Activated T-helper 1 cell treated with Interleukin-2 at 50 U/mL for 16 hours (primary cell): Measurements from ENCODE around the gene ZER1.
"Not testable (repeated sequence)": the region's sequence is repeated elsewhere in the genome, so short reads cannot be mapped to it uniquely, and the experiment has no call there.

Experiments used
- DNase-seq: peaks from one replicate; pipeline ENCODE4 v3.0.0-alpha.2; 2020; ENCODE audit warnings: low read depth

Gene ZER1

DNA sequence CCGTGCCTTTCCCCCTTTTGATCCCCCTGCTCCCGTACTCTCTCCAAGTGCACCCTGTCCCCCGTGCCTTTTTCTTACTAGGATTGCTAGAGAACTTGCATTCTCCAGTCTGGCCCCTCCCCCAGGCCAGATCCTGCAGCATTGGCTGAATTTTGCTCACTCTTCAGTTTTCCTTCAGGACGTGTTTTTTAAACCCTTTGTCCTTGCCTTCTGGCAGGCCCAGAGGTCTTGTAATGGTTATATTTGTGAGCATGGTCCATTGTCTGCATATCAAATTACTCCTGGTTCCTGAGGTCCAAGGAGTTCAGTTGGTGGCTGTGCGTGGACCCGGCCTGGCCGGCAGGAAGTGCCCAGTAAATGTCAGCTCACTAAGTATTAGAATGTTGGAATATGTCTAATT lies 15.9 kb upstream of the ZER1 start:
- DNase-seq: no peak

DNA sequence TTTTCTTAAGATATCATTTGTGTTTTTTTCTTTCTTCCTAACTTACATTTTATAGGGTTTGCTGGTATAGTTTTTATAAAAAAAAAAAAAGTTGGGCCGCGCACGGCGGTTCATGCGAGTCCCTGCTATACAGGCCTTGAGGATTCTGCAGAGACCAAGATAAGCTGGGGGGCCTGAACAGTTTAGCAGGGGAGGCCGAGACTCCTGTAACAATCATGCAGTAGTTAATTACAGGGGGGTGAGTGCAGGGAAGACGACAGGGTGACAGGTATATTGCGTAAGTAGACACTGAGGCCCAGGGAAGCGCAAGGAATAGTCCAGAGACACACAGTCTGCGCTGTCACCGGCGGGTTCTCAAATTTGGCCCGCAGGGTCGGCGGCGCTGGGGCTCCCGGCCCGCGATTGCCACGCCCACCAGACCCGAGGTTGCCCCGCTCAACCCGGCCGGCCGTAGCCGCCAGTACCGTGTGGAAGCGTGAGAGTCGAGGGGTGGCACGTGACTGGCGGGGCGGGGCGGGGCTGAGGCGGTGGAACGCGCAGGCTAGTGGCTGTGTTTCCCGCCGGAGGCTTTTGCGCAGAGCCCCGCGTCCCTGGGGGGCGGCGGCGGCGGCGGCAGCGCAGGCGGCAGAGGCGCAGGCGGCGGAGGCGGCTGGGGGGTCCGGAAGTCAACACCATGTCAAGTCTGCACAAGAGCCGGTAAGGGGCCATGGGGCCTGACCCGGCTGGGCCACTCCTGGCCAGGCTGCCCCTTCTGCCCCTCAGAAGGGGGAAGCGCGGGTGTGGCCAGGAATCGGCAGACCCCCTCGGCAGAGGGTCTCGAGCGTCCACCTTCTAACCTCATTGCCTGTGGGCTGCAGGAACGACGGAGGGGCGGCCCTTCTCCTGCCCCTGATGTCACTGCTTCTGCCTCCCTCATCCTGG lies 15.2 kb upstream of the ZER1 start, which contains the start of gene TBC1D13:
Gene TBC1D13, plus strand, starts transcription at position 573 of the 921 bp plus-strand sequence. Its CDS starts 101 bp downstream, at position 674.
- peak; percentile 84 for DNase-seq

DNA sequence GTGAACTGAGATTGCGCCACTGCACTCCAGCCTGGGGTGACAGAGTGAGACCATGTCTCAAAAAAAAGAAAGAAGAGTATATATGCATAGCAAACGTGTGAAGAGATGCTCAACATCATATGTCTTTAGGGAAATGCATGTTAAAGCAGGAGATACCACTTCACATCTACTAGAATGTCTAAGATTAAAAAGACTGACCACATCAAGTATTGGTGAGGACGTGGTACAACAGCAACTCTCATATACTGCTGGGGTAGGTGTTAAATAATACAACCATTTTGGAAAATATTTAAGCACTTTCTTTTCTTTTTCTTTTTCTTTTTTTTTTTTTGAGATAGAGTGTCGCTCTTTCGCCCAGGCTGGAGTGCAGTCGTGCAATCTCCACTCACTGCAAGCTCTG lies 13.7 kb upstream of the ZER1 start:
- no peak for DNase-seq

DNA sequence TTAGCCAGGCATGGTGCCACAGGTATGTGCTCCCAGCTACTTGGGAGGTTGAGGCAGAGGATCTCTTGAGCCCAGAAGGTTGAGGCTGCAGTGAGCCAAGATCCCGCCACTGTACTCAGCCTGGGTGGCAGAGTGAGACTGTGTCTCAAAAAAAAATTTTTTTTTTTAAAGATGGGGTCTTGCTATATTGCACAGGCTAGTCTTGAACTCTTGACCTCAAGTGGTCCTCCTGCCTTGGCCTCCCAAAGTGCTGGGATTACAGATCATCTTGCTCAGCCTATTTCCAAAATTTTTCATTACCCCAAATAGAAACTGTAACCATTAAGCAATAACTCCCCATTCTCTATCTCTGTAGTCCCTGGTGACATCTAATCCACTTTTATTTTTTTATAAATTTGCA lies 10.9 kb upstream of the ZER1 start:
- DNase-seq: no peak

DNA sequence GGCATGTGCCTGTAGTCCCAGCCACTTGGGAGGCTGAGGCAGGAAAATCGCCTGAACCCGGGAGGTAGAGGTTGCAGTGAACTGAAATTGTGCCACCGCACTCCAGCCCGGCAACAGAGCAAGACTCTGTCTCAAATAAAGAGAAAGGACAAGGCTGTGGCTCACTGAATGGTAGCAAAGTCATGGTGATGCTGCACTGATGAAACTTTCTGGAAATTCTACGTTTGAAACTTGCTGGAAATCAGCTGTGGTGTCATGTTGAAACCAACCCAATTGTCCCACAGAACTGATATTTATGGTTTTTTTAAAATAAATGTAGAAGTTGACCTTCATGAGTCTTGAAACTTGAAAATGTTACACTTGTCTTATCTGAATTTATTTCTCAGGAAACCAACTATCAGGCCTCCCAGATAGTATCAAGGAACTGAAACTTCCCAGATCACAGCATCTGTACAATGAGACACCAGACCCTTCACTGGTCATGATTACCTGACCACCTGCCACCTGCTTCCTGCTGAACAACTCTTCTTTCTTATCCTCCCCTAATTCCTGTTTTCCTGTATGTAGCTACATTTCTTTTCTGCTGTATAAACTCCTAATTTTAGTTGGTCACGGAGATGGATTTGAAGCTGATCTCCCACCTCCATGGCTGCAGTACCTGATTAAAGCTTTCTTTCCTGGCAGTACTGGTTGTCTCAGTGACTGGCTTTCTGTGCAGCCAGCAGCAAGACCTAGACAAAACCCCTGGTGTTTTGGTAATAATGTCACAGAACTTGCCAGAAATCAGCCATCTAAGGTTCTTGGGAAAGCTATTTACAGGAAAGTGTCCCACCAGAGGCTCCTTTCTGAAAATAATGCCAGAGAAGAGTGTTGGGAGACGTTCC lies 9.7 kb upstream of the ZER1 start:
- no peak for DNase-seq

DNA sequence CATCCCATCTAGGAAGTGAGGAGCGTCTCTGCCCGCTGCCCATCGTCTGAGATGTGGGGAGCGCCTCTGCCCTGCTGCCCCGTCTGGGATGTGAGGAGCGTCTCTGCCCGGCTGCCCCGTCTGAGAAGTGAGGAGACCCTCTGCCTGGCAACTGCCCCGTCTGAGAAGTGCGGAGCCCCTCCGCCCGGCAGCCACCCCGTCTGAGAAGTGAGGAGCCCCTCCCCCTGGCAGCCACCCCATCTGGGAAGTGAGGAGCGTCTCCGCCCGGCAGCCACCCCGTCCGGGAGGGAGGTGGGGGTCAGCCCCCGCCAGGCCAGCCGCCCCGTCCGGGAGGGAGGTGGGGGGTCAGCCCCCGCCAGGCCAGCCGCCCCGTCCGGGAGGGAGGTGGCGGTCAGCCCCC lies 8.4 kb upstream of the ZER1 start:
- DNase-seq: not testable (repeated sequence)

DNA sequence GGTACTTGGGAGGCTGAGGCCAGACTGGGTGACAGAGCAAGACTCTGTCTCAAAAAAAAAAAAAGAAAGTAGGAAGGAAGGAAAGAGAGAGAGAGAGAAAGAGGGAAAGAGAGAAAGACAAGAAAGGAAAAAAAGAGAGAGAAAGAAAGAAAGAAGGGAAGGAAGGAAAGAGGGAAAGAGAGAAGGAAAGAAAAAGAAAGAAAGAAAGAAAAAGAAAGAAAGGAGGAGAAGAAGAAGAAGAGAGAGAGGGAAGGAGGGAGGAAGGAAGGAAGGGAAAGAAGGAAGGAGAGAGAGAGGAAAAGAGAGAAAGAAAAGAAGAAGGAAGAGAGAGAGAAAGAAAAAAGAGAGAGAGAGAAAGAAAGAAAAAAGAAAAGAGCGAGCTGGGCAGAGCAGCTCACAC lies 3.1 kb upstream of the ZER1 start:
- no peak for DNase-seq

DNA sequence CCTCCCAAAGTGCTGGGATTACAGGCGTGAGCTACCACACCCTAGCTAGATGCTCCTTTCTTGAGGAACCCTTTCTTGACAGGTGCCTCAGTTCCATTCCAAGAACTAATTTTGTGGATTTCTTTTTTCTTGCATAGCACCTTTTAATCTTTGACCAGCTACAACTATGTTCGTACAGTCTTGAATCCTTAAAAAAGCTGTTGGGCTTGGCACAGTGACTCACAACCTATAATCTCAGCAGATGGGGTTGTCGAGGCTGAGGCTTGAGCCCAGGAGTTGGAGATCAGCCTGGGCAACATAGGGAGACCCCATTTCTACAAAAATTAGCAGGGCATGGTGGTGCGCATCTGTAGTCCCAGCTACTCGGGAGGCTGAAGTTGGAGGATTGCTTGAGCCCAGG lies 1.3 kb upstream of the ZER1 start:
- no peak for DNase-seq

DNA sequence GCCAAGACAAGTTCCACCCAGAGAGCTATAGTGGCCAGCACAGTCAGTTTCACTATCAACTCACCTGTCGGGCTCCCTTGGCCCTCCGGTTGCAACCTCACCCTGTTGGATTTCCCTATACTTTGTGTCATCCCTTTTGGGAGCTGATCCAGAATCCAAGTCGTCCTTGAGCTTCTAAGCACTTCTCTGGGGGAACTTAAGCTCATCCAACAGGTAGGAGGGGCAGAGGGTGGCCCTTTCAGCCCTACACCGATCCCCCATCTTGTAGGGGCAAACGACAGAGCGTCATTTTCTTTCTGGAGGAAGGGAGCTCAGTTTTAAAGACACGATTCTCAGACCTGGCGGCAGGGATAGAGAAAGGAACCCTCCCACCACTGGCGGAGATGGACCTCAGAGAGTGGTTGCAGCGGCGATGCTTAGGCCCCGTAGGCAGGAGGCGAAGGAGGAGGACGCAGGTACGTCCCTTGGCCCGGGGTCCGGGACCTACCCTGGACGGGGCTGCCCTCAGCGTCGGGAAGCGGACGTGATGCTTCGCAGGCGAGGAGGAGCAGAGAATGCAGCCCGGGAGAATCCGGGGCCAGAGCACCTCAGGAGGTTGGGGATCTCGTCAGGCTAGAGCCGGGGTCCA lies 519 bp downstream of the ZER1 start:
- DNase-seq: no peak

DNA sequence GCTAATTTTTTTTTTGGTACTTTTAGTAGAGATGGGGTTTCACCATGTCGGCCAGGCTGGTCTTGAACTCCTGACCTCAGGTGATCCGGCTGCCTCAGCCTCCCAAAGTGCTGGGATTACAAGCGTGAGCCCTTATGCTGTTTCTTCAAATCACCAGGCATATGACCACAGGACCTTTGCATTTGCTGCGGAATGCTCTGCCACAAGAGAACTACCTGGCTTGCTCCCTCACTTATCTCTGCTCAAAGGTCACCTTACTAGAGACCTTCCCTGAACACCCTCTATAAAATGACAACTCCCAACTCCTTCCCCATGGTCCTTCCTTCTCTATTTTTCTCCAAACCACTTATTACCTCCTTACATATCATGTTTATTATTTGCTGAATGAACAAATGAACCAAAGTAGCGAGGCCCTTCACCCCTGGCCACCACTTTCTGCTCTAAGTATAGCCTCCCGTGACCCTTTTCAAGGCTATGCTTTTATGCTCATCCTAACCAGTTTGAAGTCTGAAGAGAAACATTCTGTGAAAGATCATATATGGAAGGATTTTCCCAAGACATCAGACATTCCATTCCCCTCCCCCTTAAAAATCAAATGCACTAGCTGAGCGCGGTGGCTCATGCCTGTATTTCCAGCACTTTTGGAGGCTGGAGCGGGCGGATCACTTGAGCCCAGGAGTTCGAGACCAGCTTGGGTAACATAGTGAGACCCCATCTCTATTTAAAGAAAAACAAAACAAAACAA lies 1.3 kb downstream of the ZER1 start:
- DNase-seq: no peak

DNA sequence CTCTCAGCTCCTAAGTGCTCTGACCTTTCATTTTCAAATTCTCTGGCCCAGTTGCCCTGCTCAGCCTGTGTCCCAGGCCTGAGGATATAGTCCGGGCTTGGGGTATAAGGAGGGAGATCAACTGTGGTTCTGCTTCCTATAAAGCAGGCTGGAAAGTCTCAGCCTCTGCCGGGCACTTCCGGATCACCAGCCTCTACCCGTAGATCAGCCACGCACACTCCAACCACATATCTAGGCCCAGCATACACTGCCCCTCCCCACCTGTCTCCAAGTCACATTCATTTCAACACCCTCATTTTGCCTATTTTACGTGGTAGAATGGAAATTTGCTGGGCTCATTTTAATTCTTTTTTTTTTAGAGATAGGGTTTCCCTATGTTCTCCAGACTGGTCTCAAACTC lies 3.1 kb downstream of the ZER1 start:
- DNase-seq: no peak

DNA sequence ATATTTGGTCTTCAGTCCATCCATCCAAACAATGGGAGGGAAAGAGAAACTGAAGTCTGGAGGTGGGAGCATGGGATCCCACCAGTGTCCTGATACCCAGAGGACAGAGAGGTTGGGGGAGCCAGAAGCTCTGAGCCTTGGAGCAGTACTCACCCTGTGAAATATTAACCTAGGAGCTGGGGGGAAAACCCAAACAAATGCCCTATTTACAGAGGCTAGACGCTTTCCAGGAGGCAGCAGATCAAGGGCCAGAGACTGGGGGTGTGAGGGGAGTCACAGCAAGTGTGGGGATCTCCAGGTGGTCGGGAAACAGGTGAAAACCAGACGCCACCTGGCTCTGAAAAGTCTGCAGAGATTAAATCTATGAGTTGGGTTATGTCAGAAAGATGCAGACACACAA lies 6.2 kb downstream of the ZER1 start:
- no peak for DNase-seq

DNA sequence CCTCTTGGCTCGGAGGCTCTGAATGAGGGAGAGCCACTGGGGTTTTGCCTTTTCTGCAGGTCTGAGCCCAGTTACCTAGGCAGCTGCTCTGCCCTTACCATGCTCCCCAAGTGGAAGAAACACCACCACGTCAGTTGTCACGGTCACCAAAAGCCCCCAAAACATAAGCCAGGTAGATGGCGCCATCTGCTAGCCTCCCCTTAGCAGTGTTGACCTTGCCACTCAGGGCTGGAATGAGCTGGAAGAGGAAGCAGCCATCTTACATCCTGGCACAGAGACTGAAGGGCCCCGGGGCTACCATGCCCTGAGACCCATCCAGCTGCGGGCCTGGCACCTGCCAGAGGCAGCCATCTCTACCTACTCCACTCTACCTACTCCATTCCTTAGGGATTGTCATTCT lies 7.4 kb downstream of the ZER1 start:
- no peak for DNase-seq

DNA sequence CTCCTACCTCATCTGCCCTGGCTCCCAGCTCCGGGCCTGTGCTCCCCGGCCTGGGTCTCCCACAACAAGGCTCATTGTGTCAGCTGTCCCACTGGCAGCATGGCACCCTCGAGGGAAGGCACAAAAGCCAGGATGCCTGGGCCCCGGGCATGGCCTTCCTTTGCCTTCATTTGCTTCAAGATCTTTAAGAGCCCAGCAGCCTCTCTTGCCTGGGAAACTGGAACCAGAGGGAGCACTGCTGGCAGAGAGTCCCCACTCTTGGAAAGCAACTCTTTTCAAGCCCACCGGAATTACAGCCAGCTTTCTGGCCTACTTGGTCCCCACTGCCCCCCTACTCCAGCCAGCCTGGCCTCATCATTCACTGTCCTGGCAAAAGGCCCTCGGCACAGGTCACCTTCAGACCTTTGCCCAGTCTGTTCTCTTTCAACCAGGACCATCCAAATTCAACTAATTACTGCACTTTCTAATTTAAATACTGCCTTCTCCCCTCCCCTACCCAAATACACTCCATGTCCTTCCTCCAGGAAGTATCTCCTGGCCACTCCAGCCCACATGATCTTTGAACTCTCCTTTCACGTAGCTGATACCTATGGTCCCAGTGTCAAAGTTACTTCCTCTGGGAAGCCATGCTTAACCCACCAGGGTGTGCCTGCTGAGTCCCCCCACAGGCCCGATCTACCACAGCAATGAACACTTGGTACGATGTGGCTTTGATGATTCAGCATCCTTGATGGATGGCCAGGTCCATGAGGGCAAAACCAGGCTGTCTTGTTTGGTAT lies 8.9 kb downstream of the ZER1 start:
- DNase-seq: no peak

DNA sequence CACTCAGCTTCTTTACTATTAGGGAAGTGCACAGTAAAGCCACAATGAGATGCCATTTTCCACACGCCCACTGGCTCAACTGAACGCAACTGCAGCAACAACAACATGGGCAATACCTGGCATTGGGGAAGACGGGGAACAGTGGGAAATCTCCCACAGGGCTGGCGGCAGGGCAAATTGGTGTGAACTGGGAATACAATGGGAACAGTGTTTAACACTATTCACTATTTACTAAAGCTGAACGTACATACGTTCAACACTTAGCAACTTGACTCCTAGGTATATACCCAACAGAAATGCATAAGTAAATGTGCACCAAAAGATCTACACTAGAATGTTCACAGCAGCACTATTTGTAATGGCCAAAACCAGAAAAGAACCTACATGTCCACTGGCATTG lies 14.1 kb downstream of the ZER1 start:
- DNase-seq: no peak

DNA sequence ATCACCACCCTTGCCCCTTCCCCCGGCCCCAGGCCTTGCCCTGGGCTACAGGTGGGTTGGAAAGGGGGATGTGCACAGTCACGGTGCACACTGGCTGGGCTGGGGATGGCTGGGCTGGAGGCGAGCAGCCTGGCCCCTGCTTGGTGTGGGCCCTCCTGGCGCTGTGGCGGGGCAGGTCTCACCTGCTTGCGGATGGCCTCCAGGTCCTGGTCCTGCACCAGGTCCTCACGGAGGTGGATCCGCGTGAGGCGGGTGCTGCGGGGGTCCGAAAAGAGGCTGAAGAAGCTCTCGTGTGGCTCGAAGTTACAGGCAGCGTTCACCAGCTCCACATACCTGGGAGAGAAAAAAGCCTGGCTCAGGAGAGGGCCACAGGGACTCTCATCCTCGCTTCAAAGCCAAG lies 18.1 kb downstream of the ZER1 start:
- DNase-seq: no peak

DNA sequence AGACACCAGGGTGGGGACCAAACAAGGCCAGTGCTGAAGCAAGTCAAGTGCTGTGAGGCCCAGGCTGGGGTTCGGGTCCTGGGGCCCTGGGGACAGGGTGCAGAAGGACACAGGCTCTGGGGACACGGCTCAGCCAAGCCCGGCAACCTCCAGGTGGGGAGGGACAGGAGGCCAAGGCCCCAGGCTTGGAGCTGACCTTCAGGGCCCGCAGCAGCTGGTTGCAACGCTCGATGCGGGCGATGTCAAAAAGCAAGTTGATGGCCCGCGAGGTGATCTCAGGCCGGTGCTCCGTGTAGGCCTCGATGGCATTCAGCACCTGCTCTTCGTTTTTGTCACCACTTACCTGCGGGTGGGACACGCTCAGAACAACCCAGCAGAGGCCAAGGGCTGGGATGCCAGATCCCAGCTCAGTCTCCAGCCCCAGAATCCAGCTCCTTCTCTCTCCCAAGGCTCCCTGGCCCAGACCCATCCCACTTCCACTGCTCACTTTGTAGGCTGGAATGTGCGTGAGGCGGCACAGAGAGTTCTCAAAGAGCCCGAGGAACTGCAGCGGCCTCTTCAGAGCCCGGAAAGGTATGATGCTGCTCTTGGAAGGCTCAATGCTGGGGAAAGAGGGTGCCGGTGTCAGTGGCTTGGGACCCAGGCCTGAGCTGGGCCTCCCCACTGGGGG lies 20.7 kb downstream of the ZER1 start:
- no peak for DNase-seq

DNA sequence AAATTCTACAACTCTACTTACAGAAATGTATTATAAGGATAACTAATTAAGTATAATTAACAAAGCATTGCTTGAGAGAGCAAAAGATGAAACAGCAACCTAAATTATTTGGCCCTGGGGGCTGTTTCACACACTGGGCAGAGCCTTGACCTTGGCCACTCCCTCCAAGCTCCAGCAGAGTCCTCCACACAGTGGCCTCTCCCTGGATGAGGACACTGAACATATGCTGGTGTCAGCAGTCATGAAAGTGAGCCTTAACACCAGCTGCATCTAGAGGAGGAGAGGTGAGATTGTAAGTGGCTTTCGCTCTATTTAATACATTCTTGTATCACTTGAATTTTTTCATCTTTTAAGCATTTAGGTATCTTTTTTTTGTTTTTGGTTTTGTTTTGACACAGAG lies 24.5 kb downstream of the ZER1 start:
- no peak for DNase-seq

DNA sequence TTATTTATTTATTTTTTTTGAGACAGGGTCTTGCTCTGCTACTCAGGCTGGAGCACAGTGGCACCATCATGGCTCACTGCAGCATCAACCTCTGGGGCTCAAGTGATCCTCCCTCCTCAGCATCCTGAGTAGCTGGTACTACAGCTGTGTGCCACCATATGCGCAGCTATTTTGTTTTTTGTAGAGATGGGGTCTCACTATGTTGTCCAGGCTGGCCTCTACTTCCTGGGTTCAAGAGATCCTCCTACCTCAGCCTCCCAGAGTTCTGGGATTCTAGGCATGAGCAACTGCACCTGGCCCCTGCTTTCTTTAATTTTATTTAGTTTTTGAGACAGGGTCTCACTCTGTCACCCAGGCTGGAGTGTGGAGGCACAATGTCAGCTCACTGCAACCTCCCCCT lies 28.3 kb downstream of the ZER1 start:
- no peak for DNase-seq

DNA sequence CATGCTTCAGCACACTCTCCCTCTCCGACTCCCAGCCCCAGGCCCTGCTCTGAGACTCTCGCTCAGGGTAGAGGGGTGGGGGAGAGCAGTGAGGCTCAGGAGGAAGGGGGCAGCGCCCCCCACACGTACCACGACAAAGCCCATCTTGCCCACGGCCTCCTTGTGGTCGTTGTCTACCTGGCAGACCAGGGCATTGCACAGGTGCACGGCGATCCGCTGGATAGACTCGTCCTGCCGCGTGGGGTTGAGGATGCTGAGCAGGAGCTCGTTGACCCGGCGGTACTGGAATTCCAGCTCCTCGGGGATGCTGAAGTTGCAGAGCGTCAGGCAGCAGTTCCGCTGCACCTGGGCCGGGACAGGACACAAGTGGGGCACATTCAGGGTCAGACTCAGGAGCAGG lies 29.3 kb downstream of the ZER1 start:
- no peak for DNase-seq

DNA sequence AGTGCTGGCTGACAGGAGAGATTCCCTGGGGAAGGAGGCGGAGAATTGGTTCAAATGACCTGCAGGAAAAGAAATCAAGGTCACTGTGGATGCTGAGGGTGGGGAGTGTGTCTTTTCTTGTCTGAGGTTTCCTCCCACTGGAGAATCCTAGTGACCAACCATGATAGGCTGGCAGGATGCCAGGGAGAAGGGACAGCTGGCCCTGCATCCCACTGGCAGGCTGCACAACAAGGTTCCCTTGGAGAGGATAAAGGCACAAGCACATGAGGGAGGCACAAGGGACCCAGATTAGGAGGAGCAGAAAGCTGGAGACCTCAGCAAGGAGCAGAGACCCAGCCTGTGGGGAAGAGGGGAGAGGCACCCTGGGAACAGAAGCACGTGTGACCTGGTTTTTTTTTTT lies 36.4 kb downstream of the ZER1 start:
- DNase-seq: no peak
